ENCODE results near the gene CNTD1.

GRCh38 chr17:42783791-42784138, 14.9 kb upstream of the CNTD1 start:
- no peak for TF ChIP-seq CTCF (IDR thresholded peaks at IDR 0.05)
- TF ChIP-seq POLR2A (IDR thresholded peaks at IDR 0.05) = no peak
- TF ChIP-seq POLR2AphosphoS5 (IDR thresholded peaks at IDR 0.05) = no peak

Measured in prostate gland (tissue), 2 donors.